ENCODE measurements around the gene MCU. TPM values are rescaled to one million over a fixed set of nuclear protein-coding genes. Genes with fewer than 3 reads are reported as not detected.
"Not testable (repeated sequence)": the region's sequence is repeated elsewhere in the genome, so short reads cannot be mapped to it uniquely, and the experiment has no call there.

Gene MCU
- total and polyA plus RNA-seq, 2 of the 4 experiments (the other 2 are of a cell fraction): 36.2 to 36.7 TPM

DNA sequence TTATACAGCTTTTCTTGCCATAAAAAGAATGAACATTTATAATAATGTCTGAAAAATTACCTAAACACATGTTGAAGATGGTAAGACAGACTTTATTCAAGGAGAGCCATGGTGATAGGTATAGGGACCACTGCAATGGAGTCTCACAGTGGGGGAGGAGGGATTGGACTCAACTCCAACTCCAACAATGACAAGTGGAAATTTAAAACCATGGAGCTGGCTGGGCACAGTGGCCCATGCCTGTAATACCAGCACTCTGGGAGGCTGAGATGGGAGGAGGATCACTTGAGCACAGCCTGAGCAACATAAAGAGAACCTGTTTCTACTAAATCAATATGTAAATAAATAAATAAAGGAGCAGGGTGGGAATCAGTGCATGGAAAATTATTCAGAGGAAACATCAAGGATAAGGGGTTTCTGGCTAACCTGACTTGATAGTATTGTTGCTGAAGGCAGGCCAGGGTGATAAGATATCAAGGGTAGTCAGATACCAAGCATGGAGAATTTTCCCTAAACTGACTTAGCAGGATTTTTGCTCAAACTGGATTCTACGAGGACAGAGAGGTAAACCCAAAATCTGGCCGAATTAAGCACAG, 46.6 kb upstream of the MCU start (continued):
- TF ChIP-seq, protein P1, sequence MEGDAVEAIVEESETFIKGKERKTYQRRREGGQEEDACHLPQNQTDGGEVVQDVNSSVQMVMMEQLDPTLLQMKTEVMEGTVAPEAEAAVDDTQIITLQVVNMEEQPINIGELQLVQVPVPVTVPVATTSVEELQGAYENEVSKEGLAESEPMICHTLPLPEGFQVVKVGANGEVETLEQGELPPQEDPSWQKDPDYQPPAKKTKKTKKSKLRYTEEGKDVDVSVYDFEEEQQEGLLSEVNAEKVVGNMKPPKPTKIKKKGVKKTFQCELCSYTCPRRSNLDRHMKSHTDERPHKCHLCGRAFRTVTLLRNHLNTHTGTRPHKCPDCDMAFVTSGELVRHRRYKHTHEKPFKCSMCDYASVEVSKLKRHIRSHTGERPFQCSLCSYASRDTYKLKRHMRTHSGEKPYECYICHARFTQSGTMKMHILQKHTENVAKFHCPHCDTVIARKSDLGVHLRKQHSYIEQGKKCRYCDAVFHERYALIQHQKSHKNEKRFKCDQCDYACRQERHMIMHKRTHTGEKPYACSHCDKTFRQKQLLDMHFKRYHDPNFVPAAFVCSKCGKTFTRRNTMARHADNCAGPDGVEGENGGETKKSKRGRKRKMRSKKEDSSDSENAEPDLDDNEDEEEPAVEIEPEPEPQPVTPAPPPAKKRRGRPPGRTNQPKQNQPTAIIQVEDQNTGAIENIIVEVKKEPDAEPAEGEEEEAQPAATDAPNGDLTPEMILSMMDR (conservative IDR thresholded peaks at IDR 0.05; ENCODE audit: low read depth, low read length): no peak

DNA sequence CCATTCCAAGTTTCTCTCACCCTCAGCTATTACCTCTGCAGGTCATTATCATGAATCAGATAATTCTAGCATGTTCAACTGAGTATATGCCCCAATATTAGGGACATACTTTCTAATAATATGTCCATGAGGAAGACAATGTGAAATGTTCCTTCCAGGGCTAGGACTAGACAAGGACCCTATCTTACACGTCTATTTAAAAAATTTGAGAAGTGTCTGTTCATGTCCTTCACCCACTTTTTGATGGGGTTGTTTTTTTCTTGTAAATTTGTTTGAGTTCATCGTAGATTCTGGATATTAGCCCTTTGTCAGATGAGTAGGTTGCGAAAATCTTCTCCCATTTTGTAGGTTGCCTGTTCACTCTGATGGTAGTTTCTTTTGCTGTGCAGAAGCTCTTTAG, 45.0 kb upstream of the MCU start:
- no CpG with 5 or more reads among the region's 3 CpGs for WGBS, 2 experiments (ENCODE audit: extremely low coverage in 2 of 2, insufficient read length in 1 of 2)
- H3K36me3 ChIP-seq (ENCODE audit: control insufficient read depth, insufficient read depth, low read length); POLR2A ChIA-PET (ENCODE audit: unreplicated experiment); H3K27ac ChIP-seq (ENCODE audit: insufficient read depth, low read length); H2BK15ac ChIP-seq (ENCODE audit: low read depth, low read length); H3K9ac ChIP-seq (ENCODE audit: low read depth, low read length); intact Hi-C loops (cut with micrococcal nuclease); H3K4me1 ChIP-seq (ENCODE audit: control insufficient read depth, insufficient read depth, low read length); H3K14ac ChIP-seq (replicated peaks; ENCODE audit: low read depth, low read length); H3K23ac ChIP-seq (ENCODE audit: low read depth, low read length); BruUV-seq (replicated peaks); H2AK9ac ChIP-seq (replicated peaks; ENCODE audit: low read depth, low read length, poor library complexity); H2AFZ ChIP-seq (replicated peaks; ENCODE audit: low read length, poor library complexity); in situ Hi-C loops (cut with MboI; ENCODE audit: low sequenced_read_pairs); H2BK5ac ChIP-seq (ENCODE audit: low read depth, low read length, poor library complexity, severe bottlenecking); DNase-seq; H3K56ac ChIP-seq (ENCODE audit: extremely low read depth, insufficient read depth, low read length); H3K4me2 ChIP-seq (ENCODE audit: low read depth, low read length); H2BK120ac ChIP-seq (ENCODE audit: low read depth, low read length); H2AK5ac ChIP-seq (ENCODE audit: low read depth, low read length); H4K8ac ChIP-seq (ENCODE audit: low read depth in 2 of 2, low read length in 2 of 2); dilution Hi-C loops (cut with HindIII; ENCODE audit: low sequenced_read_pairs, unreplicated experiment); H4K20me1 ChIP-seq (ENCODE audit: insufficient read depth, low read length); H3K27me3 ChIP-seq (ENCODE audit: control insufficient read depth, insufficient read depth, low read length); H3K4ac ChIP-seq (ENCODE audit: low read depth, low read length); H3K9me3 ChIP-seq (ENCODE audit: control insufficient read depth, insufficient read depth, low read length); H2BK20ac ChIP-seq (ENCODE audit: low read depth, low read length); H3K9me1 ChIP-seq (ENCODE audit: insufficient read depth, low read length); H3K4me3 ChIP-seq (ENCODE audit: insufficient read depth, low read depth, low read length); H3K18ac ChIP-seq (ENCODE audit: low read depth, low read length); H3K79me1 ChIP-seq (ENCODE audit: low read depth in 1 of 2, low read length in 2 of 2); ATAC-seq (ENCODE audit: low read depth); H4K91ac ChIP-seq (ENCODE audit: insufficient read depth, low read depth, low read length); H4K5ac ChIP-seq (ENCODE audit: low read depth, low read length): not testable (repeated sequence)
- CTCF ChIA-PET: interaction anchor here (0.6 kb wide), 1 partner anchor 10 kb away, joined by 3 read pairs; no protein-coding TSS in a partner anchor

Data from IMR-90 (cell line).